Fibroblast of skin of back (primary cell): ENCODE measurements around the gene NEMP1. TPM values are rescaled to one million over a fixed set of nuclear protein-coding genes. Genes with fewer than 3 reads are reported as not detected.
"Not testable (repeated sequence)": the region's sequence is repeated elsewhere in the genome, so short reads cannot be mapped to it uniquely, and the experiment has no call there.

Source experiments
- DNase-seq: peaks from one replicate; pipeline ENCODE4 v3.0.0-alpha.2; 2013
- polyA plus RNA-seq, 2 experiments: library from polyadenylated mRNA; unstranded; fragments of 120-200 nt; gene quantifications; one replicate each; pipeline ENCODE4 v1.2.1, GENCODE V29; 2013; ENCODE audit not compliant: insufficient read length in 2 of 2

The NEMP1 gene, protein sequence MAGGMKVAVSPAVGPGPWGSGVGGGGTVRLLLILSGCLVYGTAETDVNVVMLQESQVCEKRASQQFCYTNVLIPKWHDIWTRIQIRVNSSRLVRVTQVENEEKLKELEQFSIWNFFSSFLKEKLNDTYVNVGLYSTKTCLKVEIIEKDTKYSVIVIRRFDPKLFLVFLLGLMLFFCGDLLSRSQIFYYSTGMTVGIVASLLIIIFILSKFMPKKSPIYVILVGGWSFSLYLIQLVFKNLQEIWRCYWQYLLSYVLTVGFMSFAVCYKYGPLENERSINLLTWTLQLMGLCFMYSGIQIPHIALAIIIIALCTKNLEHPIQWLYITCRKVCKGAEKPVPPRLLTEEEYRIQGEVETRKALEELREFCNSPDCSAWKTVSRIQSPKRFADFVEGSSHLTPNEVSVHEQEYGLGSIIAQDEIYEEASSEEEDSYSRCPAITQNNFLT
- polyA plus RNA-seq (2013, experiment 1 of 2; ENCODE audit: insufficient read length): 14.5 TPM
- polyA plus RNA-seq (2013, experiment 2 of 2; ENCODE audit: insufficient read length): 4.2 TPM

DNA sequence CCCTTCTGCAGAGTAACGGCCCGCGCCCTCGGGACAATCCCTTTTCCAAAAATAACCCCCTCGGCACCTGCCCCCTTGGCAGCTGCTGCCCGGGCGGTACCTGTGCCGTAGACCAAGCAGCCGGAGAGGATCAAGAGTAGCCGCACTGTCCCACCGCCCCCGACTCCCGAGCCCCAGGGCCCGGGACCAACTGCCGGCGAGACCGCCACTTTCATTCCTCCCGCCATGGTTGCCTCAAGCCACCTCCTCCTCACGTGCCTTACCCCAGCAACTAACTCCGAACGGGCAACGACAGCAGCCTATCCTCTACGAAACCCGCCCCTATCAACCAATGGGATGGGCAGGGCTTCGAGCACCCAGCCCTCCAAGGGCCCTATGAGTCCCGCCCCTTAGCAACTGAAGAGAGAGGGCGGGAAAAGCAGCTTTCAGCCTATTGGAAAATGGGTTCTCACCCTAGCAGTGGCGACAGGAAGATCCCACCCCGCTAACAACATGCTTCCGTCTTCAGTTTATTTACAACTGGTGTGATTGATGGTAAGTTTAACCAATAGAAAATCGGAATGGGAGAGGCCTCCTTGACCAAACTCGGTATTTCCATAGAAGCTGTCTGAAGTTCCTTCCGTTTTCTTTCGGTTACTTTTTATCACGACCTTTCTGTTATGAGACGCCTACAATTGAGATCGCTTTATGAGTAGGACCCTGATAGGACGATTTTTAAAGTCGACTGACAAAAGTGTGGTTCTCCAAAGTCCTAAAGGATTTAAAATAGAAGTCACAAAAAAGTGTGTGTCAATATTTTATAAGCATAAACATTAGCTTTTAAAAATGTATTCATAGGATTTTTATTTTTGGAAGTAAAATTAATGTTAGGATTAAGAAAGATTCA, at the start of gene NEMP1:
TSS of gene NEMP1 (minus strand) at position 273 of the 886 bp plus-strand sequence. CDS start at position 227, 46 bp downstream.
- DNase-seq: peak; percentile 100

GRCh38 chr12:57127726-57128518, 49.3 kb upstream of the NEMP1 start, which contains the start of gene LRP1:
TSS of gene LRP1 (plus strand) at chr12:57128483. CDS start at chr12:57128965, 482 bp downstream.
- DNase-seq: peak; percentile 83

GRCh38 chr12:57127101-57127725, 48.6 kb upstream of the NEMP1 start:
- no peak for DNase-seq

DNA sequence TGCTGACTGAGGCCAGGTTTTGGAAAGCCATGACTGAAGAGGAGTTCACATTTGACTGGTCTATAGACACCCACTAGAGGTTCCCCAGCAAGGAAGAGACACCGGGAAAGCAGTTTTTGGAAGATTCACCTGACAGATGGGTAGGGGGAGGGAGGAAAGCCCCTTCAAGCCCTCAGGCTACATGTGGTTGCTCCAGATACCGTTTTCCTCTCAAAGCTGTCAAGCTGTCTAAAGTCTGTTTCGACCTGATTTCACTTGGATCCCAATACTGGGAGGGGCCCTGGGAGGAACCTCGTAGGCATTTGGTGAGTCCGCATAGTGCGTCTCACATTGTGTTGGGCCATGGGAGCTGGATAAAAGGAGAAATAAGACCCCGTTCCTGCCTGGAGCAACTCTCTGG, 48.0 kb upstream of the NEMP1 start:
- DNase-seq: no peak

DNA sequence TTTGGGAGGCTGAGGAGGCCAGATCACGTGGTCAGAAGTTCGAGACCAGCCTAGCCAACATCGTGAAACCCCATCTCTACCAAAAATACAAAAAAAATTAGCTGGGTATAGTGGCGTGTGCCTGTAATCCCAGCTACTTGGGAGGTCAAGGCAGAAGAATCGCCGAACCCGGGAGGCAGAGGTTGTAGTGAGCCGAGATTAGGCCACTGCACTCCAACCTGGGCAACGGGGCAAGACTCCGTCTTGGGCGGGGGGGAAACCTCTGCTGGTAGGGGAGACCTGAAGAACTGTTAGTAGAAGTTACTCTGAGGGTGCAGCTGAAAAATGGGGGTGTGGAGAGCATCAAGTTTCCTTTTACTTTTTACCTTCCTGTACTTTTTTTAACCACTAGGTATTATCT, 47.5 kb upstream of the NEMP1 start:
- DNase-seq: no peak

GRCh38 chr12:57124261-57124877, 45.8 kb upstream of the NEMP1 start:
- DNase-seq: peak; percentile 76

DNA sequence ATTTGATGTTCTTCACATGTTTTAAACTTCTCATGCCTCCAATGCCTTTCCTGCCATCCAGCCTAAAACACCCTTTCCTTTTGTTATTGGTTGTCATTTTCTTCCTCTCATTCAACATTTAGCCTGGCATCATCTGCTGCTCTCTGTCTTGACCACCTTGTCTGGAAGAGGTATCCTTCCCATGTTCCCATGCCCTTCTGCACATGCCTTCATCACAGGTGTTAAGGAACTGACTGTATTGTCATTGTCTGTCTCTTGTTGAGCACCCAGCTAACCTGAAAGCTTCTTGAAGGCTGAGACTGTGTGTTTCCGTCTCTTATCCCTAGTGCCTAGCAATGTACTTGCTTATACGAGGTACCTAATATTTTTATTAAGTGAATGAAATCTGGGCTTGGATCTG, 45.2 kb upstream of the NEMP1 start:
- DNase-seq: no peak

GRCh38 chr12:57120718-57121117, 42.1 kb upstream of the NEMP1 start:
- not testable (repeated sequence) for DNase-seq

DNA sequence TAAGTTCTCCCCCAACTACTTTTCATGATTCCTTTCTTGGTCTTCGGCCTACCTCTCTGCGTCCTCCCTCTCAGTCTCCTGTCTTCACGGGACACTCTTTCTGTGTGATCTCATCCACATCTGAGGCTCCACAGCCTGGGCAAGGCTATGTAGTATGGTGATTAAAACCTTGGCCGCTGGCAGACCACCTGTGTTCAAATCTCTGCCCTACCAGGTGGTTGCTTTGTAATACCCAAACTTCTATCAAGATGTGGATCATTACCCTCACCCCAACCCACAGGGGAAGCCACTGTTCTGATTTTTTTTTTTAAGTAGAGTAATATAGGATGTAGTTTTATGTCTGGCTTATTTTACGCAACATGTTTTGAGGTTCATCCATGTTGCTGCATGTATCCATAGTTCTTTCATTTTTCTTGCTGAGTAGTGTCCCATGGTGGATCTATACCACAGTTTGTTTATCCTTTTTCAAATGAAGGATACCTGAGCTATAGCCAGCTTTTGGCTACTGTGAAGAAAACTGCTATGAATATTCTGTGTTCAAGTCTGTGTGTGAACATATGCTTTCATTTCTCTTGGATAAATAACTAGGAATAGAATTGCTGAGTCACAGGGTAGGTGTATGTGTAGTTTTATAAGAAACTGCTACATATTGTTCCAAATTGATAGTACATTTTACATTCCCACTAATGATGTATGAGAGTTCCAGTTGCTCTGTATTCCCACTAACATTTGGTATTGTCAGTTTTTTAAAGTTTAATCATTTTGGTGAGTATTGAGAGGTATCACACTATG, 40.9 kb upstream of the NEMP1 start:
- DNase-seq: no peak

DNA sequence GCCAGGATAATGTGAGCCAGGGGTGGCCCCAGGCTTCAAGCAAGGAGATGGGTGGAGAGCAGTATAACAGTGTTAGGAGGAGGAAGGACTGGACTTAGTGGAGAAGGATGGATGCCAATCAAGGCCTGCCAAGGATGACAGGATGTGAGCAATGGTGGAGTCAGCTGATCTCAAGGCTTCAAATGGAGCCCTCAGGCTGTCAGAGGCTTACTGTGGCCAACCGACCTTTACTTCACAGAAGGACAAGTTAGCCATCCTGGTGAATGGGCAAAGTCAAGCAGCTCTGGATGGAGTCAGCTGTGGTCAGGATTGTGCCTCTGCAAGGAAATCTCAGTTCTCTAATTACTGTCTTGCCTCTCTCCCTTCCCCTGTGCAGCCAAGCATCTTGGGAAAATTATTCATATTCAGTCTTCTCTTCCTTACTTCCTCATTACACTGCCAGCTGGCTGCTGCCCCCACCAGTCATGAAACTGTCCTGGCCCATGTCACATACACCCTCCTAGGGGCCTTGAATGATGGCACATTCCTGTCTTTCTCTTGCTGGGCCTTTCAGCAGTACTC, 40.2 kb upstream of the NEMP1 start:
- DNase-seq: peak; percentile 40

DNA sequence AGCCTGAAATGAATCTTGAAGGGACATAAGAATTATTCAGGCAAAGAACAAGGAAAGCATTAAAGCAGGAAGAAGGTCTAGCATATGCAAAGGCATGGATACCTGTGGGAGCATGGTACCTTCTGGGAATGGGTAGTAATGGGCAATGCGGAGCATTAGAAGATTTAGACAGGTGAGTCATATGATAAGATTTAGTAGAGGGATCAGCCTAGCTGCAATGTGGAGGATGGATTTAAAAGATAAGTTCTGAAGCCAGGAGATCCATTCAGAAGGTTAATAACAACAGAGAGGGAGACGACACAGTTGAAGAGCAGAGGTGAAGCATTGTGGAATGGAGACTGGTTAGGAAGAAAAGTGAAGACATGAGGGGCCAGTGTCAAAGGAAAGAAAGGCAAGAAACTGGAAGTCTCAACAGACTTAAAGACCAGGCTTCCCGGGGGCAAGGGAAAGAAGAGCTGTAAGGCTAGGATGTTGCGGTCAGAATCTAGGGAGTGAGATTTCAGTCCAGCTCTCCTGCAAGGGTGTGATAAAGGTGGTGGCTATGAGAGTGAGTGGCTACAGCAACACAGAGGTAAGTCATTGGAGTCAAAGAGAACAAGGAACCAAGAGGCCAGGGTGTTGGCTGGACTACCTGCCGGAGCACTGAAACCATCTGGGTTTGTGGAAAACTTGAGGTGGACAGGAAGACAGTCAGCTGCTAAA, 38.1 kb upstream of the NEMP1 start:
- DNase-seq: no peak

DNA sequence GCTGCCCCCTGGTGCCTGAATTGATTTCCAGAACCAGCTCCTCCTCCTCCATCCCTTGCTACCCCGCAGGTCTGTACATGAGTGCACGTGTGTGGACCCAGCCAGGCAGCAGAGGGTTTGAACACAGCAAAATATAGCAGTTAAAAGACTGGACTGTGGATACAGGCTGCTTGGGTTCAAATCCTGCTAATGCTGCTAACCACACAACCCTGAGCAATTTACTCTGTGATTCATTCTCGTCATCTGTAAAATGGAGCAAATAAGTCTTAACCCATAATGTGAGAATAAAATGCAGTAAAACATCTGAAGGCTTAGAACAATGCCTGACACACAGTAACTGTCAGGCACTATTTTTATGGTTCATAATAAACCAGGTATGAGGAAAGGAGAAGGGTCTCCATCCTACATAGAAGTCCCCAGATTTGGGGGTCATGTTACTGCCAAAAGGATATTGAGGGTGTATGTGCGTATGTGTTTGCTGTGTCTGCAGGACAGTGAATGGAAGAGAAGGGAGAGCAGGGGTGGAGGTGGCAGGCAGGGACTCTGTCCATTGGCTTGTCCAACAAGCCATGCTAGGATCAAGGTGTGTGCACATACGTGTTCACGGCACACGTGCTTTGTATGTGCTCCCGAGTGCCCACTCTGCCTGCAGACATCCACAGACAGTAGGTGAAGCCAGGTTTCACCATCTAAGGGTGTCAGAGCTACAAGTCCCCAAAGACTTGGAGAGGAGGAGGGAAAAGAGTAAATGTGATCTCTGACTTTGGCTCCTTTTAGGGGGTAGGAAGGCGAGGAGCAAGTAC, 34.1 kb upstream of the NEMP1 start:
- DNase-seq: no peak

DNA sequence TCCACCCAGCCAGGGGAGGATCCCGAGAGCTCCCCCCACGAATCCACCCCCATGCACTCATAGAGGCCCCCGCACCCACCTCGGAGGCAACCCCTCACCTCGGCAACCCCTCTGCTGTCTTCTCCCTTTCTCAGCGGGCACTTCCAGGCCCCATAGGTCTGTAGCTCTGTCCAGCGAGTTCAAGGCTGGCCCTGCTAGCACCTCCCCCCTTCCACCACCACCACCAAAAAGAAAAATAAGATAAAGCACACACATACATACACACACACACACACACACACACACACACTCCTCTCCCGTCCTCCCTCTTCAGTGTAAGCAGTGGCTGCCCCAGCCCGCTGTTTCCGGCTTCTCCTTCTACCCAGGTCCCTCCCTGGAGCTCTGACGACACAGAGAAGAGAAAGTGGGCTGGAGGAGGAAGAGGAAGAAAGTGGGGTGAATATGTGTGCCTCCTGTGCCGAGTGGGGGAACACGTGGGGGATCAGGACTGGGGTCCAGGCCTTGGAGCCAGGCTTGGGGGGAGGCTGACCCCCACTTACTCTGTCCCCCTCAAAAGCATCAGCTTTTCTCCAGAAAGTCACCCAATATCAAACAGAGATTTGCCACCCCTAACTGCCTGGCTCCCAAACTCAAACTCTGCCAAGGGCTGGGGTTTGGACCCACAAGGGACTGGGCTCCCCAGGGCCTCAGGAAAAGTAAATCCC, 32.6 kb upstream of the NEMP1 start, which contains the start of gene STAT6:
TSS of gene STAT6 (minus strand) at position 332 of the 704 bp plus-strand sequence. CDS start 3,084 bp downstream, outside the sequence.
- peak; percentile 89 for DNase-seq

DNA sequence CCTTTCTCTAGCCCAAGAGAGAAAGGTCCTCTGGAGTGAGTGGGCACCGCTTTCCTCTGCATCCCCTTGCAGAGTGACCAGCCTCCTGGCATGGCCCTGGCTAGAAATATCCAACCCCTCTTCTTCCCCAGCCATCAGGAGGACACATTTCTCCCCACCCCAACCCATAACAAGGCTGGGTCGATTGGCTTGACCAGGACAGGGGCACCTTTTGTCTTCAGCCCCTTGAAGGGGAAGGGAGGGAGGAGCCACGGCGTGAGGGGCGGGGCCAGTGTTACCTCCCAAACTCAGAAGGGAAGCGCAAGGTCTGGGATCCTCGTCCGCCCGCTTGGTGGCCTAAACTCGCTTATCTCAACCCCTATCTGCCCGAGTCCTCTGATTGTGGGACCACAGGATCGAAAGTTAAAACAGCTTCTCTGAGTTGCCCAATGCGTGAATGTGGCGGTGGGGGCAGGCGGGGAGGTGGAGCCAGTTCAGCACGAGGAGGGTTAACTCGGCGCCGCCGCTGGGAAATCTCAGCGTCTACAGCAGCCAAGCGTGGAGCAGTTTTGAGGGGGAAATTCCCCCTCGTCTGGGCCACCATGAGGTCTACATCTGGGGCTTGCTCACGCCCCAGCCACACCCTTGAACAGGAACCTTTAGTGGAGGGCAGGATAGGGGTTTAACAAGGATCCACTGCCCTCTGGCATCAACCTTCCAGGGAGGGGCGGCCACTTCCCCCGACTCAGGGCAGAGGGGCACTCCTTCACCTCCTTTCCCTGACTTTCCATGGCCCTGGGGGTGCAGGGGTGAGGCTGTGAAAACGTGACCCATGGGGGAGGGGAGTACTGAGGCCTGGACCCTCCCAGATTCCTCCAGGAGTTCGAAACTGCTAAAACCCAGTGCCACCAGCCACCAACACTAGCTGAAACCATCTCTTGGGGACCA, 31.8 kb upstream of the NEMP1 start:
- peak; percentile 58 for DNase-seq

DNA sequence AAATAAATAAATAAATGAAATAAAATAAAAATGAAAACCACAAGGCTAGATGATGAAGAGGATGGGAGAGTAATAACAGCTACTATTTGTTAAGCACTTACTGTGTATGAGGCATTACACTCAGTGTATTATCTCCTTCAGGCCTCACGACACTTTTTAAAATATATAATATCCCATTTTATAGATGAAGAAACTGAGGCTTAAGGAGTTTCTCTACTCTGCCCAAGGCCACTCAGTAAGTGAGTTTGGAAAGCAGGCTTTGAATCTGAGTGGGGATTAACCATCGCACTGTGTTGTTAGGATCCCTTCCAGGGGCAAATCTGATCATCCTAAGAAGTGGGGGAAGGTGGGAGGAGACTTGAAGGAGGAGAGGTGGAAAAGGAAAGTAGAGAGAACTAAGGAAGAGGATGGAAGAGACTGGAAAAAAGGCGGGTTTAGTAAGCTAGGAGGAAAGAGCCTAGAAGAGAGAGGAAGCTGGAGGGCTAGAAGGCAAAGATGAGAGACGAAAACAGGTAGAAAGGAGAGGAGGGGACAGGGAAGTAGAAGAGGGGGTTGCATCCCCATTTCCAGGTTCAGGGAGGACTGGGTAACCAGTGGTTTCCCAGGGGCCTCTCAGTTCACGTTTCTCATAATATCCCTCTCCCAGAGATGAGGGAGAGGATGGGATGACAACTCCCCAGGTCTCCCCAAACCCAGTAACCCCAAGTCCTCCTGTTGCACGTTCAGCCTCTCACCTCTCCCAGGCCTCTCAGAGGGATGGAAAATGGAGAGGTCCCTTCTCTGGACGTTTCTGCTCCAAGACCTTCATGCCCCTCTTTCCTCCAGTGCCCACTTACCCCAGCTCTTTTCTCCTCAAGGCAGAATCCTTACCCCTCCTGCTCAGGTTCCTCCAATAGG, 30.9 kb upstream of the NEMP1 start:
- no peak for DNase-seq
